ENCODE data around the gene ANKRD9. TPM values are rescaled to one million over a fixed set of nuclear protein-coding genes. Genes with fewer than 3 reads are reported as not detected.

The ANKRD9 gene
- total and polyA plus RNA-seq, 2 of the 13 experiments (the other 11 are each of a cell fraction or from before 2014, with no cell fraction given): 10.0 to 15.0 TPM

- TF ChIP-seq HDAC1 (CRISPR knock-in tag; IDR thresholded peaks at IDR 0.05) (no peak; the same call in none of the 2 replicates), PTBP1 (IDR thresholded peaks at IDR 0.05; ENCODE audit: low read depth, low read length, poor library complexity, severe bottlenecking) (no peak), CBX5 (CRISPR knock-in tag; IDR thresholded peaks at IDR 0.05; ENCODE audit: borderline replicate concordance) (peak; percentile 13; the same call in 1 of the 2 replicates), NAIF1 (CRISPR knock-in tag; IDR thresholded peaks at IDR 0.05; ENCODE audit: borderline replicate concordance) (no peak), FLYWCH1 (CRISPR knock-in tag; IDR thresholded peaks at IDR 0.05) (no peak), KAT7 (CRISPR knock-in tag; IDR thresholded peaks at IDR 0.05; ENCODE audit: borderline replicate concordance) (no peak), MTF1 (CRISPR knock-in tag; IDR thresholded peaks at IDR 0.05) (no peak), ZBTB46 (CRISPR knock-in tag; IDR thresholded peaks at IDR 0.05; ENCODE audit: borderline replicate concordance) (no peak), GRHL1 (CRISPR knock-in tag; conservative IDR thresholded peaks at IDR 0.05) (no peak), ZNF224 (CRISPR knock-in tag; IDR thresholded peaks at IDR 0.05) (no peak), ZFAT (CRISPR knock-in tag; conservative IDR thresholded peaks at IDR 0.05) (no peak), ZBTB26 (CRISPR knock-in tag; IDR thresholded peaks at IDR 0.05; ENCODE audit: borderline replicate concordance) (no peak), ZNF761 (CRISPR knock-in tag; conservative IDR thresholded peaks at IDR 0.05) (no peak), NBN (conservative IDR thresholded peaks at IDR 0.05) (no peak), ZNF350 (CRISPR knock-in tag; IDR thresholded peaks at IDR 0.05; ENCODE audit: borderline replicate concordance, low read depth) (no peak), ZBTB7A (CRISPR knock-in tag; IDR thresholded peaks at IDR 0.05) (0 out of 2 replicates have a peak, but pooled peaks have one; percentile 86), ZBTB1 (CRISPR knock-in tag; IDR thresholded peaks at IDR 0.05; ENCODE audit: borderline replicate concordance) (no peak), ZNF770 (CRISPR knock-in tag; IDR thresholded peaks at IDR 0.05) (no peak), MTA3 (CRISPR knock-in tag; IDR thresholded peaks at IDR 0.05) (no peak), ETV6 (CRISPR knock-in tag; conservative IDR thresholded peaks at IDR 0.05) (peak; percentile 11; the same call in 1 of the 2 replicates), ZNF720 (CRISPR knock-in tag; IDR thresholded peaks at IDR 0.05) (no peak)
- TF ChIP-seq, protein P1, sequence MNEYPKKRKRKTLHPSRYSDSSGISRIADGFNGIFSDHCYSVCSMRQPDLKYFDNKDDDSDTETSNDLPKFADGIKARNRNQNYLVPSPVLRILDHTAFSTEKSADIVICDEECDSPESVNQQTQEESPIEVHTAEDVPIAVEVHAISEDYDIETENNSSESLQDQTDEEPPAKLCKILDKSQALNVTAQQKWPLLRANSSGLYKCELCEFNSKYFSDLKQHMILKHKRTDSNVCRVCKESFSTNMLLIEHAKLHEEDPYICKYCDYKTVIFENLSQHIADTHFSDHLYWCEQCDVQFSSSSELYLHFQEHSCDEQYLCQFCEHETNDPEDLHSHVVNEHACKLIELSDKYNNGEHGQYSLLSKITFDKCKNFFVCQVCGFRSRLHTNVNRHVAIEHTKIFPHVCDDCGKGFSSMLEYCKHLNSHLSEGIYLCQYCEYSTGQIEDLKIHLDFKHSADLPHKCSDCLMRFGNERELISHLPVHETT (CRISPR knock-in tag; conservative IDR thresholded peaks at IDR 0.05): peak; percentile 22; the same call in 1 of the 2 replicates
Observed at GRCh38 chr14:102540315-102541028, 30.9 kb upstream of the ANKRD9 start (continued).
